GM18511 (cell line): ENCODE results near the gene NFIA.

ENCODE experiments used
- ATAC-seq: cut with Tn5 transposase; IDR thresholded peaks from one replicate; pipeline ENCODE4 v1.9.1; 2021; ENCODE audit warnings: mild to moderate bottlenecking, moderate library complexity; ENCODE audit not compliant: unreplicated experiment

The NFIA gene

GRCh38 chr1:61149010-61149860 lies 66.9 kb downstream of the NFIA start:
- ATAC-seq, result no peak

- ATAC-seq, result no peak
Measured at GRCh38 chr1:61151565-61151964, 69.2 kb downstream of the NFIA start.

- no peak for ATAC-seq
Measured at GRCh38 chr1:61152066-61152465, 69.7 kb downstream of the NFIA start.

- ATAC-seq, result no peak
Measured at GRCh38 chr1:61152469-61153105, 70.2 kb downstream of the NFIA start.

GRCh38 chr1:61156576-61157467 lies 74.5 kb downstream of the NFIA start:
- no peak for ATAC-seq

- ATAC-seq, result no peak
Measured at GRCh38 chr1:61157468-61157987, 75.2 kb downstream of the NFIA start.

GRCh38 chr1:61158591-61158990 lies 76.2 kb downstream of the NFIA start:
- ATAC-seq, result no peak

- ATAC-seq, result no peak
Measured at GRCh38 chr1:61160526-61160925, 78.2 kb downstream of the NFIA start.

GRCh38 chr1:61162520-61163258 lies 80.3 kb downstream of the NFIA start:
- ATAC-seq, result no peak

- ATAC-seq, result no peak
Measured at GRCh38 chr1:61163355-61163754, 81.0 kb downstream of the NFIA start.

GRCh38 chr1:61165402-61165801 lies 83.0 kb downstream of the NFIA start:
- ATAC-seq, result no peak

GRCh38 chr1:61167309-61167708 lies 84.9 kb downstream of the NFIA start:
- ATAC-seq, result no peak

- ATAC-seq, result no peak
Measured at GRCh38 chr1:61169045-61169444, 86.7 kb downstream of the NFIA start.

- ATAC-seq, result no peak
Measured at GRCh38 chr1:61169634-61170033, 87.3 kb downstream of the NFIA start.

GRCh38 chr1:61170328-61171238 lies 88.2 kb downstream of the NFIA start:
- no peak for ATAC-seq

GRCh38 chr1:61171346-61171745 lies 89.0 kb downstream of the NFIA start:
- ATAC-seq, result no peak

- no peak for ATAC-seq
Measured at GRCh38 chr1:61171974-61172373, 89.6 kb downstream of the NFIA start.

GRCh38 chr1:61173118-61173517 lies 90.8 kb downstream of the NFIA start:
- no peak for ATAC-seq

GRCh38 chr1:61174060-61174795 lies 91.9 kb downstream of the NFIA start:
- no peak for ATAC-seq
